SHP77 (cell line): ENCODE results near the gene SPATA31A6.
"Not testable (repeated sequence)": the region's sequence is repeated elsewhere in the genome, so short reads cannot be mapped to it uniquely, and the experiment has no call there.

ENCODE experiments used
- DNase-seq, 2 experiments: peaks; one replicate each; lab custom pipeline; 2025; lab: John Stamatoyannopoulos, UW

SPATA31A6 gene

GRCh38 chr9:42183359-42183758 lies at the start of gene SPATA31A6:
Gene SPATA31A6, plus strand, starts transcription at chr9:42183659. Its CDS starts 29 bp downstream, at chr9:42183688.
- DNase-seq: not testable (repeated sequence)

- DNase-seq: not testable (repeated sequence)
Observed at GRCh38 chr9:42160299-42160698, 23.2 kb upstream of the SPATA31A6 start.

- not testable (repeated sequence) for DNase-seq
Observed at GRCh38 chr9:42219861-42220260, 36.4 kb downstream of the SPATA31A6 start.

- not testable (repeated sequence) for DNase-seq
Observed at GRCh38 chr9:42223230-42223629, 39.8 kb downstream of the SPATA31A6 start.

- not testable (repeated sequence) for DNase-seq
Observed at GRCh38 chr9:42233031-42233430, 49.6 kb downstream of the SPATA31A6 start.

- DNase-seq: not testable (repeated sequence)
Observed at GRCh38 chr9:42234610-42235009, 51.2 kb downstream of the SPATA31A6 start.

- DNase-seq: not testable (repeated sequence)
Observed at GRCh38 chr9:42235352-42235991, 52.0 kb downstream of the SPATA31A6 start.

- DNase-seq: not testable (repeated sequence)
Observed at GRCh38 chr9:42236097-42236496, 52.6 kb downstream of the SPATA31A6 start.

- not testable (repeated sequence) for DNase-seq
Observed at GRCh38 chr9:42237381-42237780, 53.9 kb downstream of the SPATA31A6 start.

- not testable (repeated sequence) for DNase-seq
Observed at GRCh38 chr9:42238862-42239261, 55.4 kb downstream of the SPATA31A6 start.
